Type B pancreatic cell (in vitro differentiated cells): ENCODE results near the gene SAFB2. TPM values are rescaled to one million over a fixed set of nuclear protein-coding genes. Genes with fewer than 3 reads are reported as not detected.

ENCODE experiments used
- DNase-seq: peaks from one replicate; pipeline ENCODE4 v3.0.0; 2021; ENCODE audit warnings: mixed read lengths; ENCODE audit not compliant: unreplicated experiment; ENCODE audit errors: extremely low spot score
- H3K27ac Mint-ChIP-seq: 2 replicates; pipeline ENCODE4 v1.8.0; 2021; ENCODE audit warnings: mild to moderate bottlenecking, mixed read lengths
- H3K27me3 Mint-ChIP-seq: 2 replicates; pipeline ENCODE4 v1.8.0; 2021; ENCODE audit warnings: mixed read lengths
- H3K36me3 Mint-ChIP-seq: 2 replicates; pipeline ENCODE4 v1.8.0; 2021; ENCODE audit warnings: mixed read lengths
- H3K4me1 Mint-ChIP-seq: one replicate; pipeline ENCODE4 v1.8.0; 2021; ENCODE audit warnings: mixed read lengths; ENCODE audit not compliant: unreplicated experiment
- H3K4me3 Mint-ChIP-seq: 2 replicates; pipeline ENCODE4 v1.8.0; 2021; ENCODE audit warnings: mild to moderate bottlenecking, mixed read lengths
- H3K9me3 Mint-ChIP-seq: 2 replicates; pipeline ENCODE4 v1.8.0; 2021; ENCODE audit warnings: mixed read lengths
- CTCF ChIP-seq: fragments of 200-600 bp; sonication (generic); conservative IDR thresholded peaks from 2 replicates; pipeline ENCODE4 v1.5.0; 2021; ENCODE audit warnings: antibody characterized with exemption, mild to moderate bottlenecking
- total RNA-seq: library from RNA; stranded (reverse); gene quantifications from 2 replicates; pipeline ENCODE4 v1.2.1, GENCODE V29; 2021; ENCODE audit warnings: low replicate concordance

Gene SAFB2
- total RNA-seq, 1 donor from 2014 or later = 93.4 TPM

- Mint-ChIP-seq H3K4me1 (peaks cover 10% of the 10 kb centered on the region), H3K27me3 (no peaks in the 10 kb centered on the region), H3K36me3 (peaks cover 25% of the 10 kb centered on the region), H3K4me3 (no peak overlapping the region), H3K9me3 (no peaks in the 10 kb centered on the region), H3K27ac (no peak overlapping the region)
- DNase-seq = no peak
- no peak for TF ChIP-seq CTCF
These were observed 31.8 kb downstream of the SAFB2 start for GRCh38 chr19:5590865-5591154.

- H3K27me3 Mint-ChIP-seq = no peaks in the 10 kb centered on the region
- no peak for TF ChIP-seq CTCF
- H3K4me1 Mint-ChIP-seq = peaks cover 15% of the 10 kb centered on the region
- no peak overlapping the region for H3K4me3 Mint-ChIP-seq
- DNase-seq = no peak
- H3K27ac Mint-ChIP-seq = no peak overlapping the region
- no peaks in the 10 kb centered on the region for H3K9me3 Mint-ChIP-seq
- H3K36me3 Mint-ChIP-seq = peaks cover 23% of the 10 kb centered on the region
These were observed 32.3 kb downstream of the SAFB2 start for GRCh38 chr19:5590151-5590864.

- Mint-ChIP-seq H3K36me3 (peaks cover 20% of the 10 kb centered on the region), H3K9me3 (no peaks in the 10 kb centered on the region)
- no peak for DNase-seq
These were observed 33.5 kb downstream of the SAFB2 start for GRCh38 chr19:5588906-5589676.

GRCh38 chr19:5588441-5588840, 34.1 kb downstream of the SAFB2 start:
- peaks cover 14% of the 10 kb centered on the region for H3K4me1 Mint-ChIP-seq
- peaks cover 18% of the 10 kb centered on the region for H3K36me3 Mint-ChIP-seq
- no peaks in the 10 kb centered on the region for H3K27me3 Mint-ChIP-seq
- H3K4me3 Mint-ChIP-seq = no peak overlapping the region
- H3K27ac Mint-ChIP-seq = no peak overlapping the region
- no peak for DNase-seq
- H3K9me3 Mint-ChIP-seq = no peaks in the 10 kb centered on the region
- TF ChIP-seq CTCF = no peak

More at GRCh38 chr19:5588906-5589676, 33.5 kb downstream of the SAFB2 start:
- no peak overlapping the region for H3K27ac Mint-ChIP-seq
- peaks cover 15% of the 10 kb centered on the region for H3K4me1 Mint-ChIP-seq
- TF ChIP-seq CTCF = no peak
- no peaks in the 10 kb centered on the region for H3K27me3 Mint-ChIP-seq
- no peak overlapping the region for H3K4me3 Mint-ChIP-seq

GRCh38 chr19:5587661-5588060, 34.9 kb downstream of the SAFB2 start:
- Mint-ChIP-seq H3K9me3 (no peaks in the 10 kb centered on the region), H3K4me3 (no peak overlapping the region), H3K4me1 (peaks cover 6% of the 10 kb centered on the region), H3K27ac (no peak overlapping the region), H3K36me3 (peaks cover 10% of the 10 kb centered on the region), H3K27me3 (no peaks in the 10 kb centered on the region)
- no peak for TF ChIP-seq CTCF
- no peak for DNase-seq
